Omental fat pad (tissue), 4 donors: ENCODE data around the gene NCEH1. TPM values are rescaled to one million over a fixed set of nuclear protein-coding genes. Genes with fewer than 3 reads are reported as not detected.

Experiments used
- ATAC-seq: fragments of 150-250 bp; one replicate; pipeline ENCODE4 v1.9.1; 2016; ENCODE audit warnings: mild to moderate bottlenecking, moderate library complexity; ENCODE audit not compliant: low FRiP score
- DNase-seq: peaks from one replicate; pipeline ENCODE4 v3.0.0-alpha.2; 2019; ENCODE audit warnings: low spot score
- CTCF ChIP-seq, 3 donors: fragments of 450-650 bp; IDR thresholded peaks; one replicate each; pipeline ENCODE4 v1.5.1; 2016 to 2017; ENCODE audit warnings: antibody characterized with exemption in 3 of 3, mild to moderate bottlenecking in 3 of 3, moderate library complexity in 2 of 3
- total RNA-seq, 4 donors: library from RNA; depleted of rRNA; stranded (reverse); fragments of >200 nt; gene quantifications; one replicate each; pipeline ENCODE4 v1.1.0, GENCODE V29; 2016

The NCEH1 gene
- total RNA-seq, 4 donors from 2014 or later = 8.2 to 44.1 (median 10.6) TPM

- no peak for DNase-seq
- ATAC-seq = peak; percentile 54
- TF ChIP-seq CTCF (IDR thresholded peaks at IDR 0.05) = no peak
Measured at GRCh38 chr3:172659246-172660002, 51.4 kb downstream of the NCEH1 start.

GRCh38 chr3:172658344-172659245, 52.3 kb downstream of the NCEH1 start:
- TF ChIP-seq CTCF (IDR thresholded peaks at IDR 0.05) = no peak
- DNase-seq (no peak), ATAC-seq (peak; percentile 94)

- DNase-seq (no peak), ATAC-seq (no peak)
- TF ChIP-seq CTCF (IDR thresholded peaks at IDR 0.05) = no peak
Measured at GRCh38 chr3:172656602-172657001, 54.3 kb downstream of the NCEH1 start.

GRCh38 chr3:172655388-172655787, 55.5 kb downstream of the NCEH1 start:
- DNase-seq (no peak), ATAC-seq (no peak)
- TF ChIP-seq CTCF (IDR thresholded peaks at IDR 0.05) = no peak

GRCh38 chr3:172654470-172654869, 56.4 kb downstream of the NCEH1 start:
- ATAC-seq (no peak), DNase-seq (no peak)
- TF ChIP-seq CTCF (IDR thresholded peaks at IDR 0.05) = no peak

- ATAC-seq = no peak
- no peak for TF ChIP-seq CTCF (IDR thresholded peaks at IDR 0.05)
- DNase-seq = no peak
Measured at GRCh38 chr3:172653004-172653572, 57.8 kb downstream of the NCEH1 start.
